Activated CD4-positive, alpha-beta T cell treated with anti-CD3 and anti-CD28 coated beads for 24 hours (primary cell): ENCODE data around the gene CARS2.
"Not testable (repeated sequence)": the region's sequence is repeated elsewhere in the genome, so short reads cannot be mapped to it uniquely, and the experiment has no call there.

Experiments used
- DNase-seq, 2 donors: peaks; one replicate each; pipeline ENCODE4 v3.0.0-alpha.2; 2020; ENCODE audit warnings: low read depth in 2 of 2

The CARS2 gene

DNA sequence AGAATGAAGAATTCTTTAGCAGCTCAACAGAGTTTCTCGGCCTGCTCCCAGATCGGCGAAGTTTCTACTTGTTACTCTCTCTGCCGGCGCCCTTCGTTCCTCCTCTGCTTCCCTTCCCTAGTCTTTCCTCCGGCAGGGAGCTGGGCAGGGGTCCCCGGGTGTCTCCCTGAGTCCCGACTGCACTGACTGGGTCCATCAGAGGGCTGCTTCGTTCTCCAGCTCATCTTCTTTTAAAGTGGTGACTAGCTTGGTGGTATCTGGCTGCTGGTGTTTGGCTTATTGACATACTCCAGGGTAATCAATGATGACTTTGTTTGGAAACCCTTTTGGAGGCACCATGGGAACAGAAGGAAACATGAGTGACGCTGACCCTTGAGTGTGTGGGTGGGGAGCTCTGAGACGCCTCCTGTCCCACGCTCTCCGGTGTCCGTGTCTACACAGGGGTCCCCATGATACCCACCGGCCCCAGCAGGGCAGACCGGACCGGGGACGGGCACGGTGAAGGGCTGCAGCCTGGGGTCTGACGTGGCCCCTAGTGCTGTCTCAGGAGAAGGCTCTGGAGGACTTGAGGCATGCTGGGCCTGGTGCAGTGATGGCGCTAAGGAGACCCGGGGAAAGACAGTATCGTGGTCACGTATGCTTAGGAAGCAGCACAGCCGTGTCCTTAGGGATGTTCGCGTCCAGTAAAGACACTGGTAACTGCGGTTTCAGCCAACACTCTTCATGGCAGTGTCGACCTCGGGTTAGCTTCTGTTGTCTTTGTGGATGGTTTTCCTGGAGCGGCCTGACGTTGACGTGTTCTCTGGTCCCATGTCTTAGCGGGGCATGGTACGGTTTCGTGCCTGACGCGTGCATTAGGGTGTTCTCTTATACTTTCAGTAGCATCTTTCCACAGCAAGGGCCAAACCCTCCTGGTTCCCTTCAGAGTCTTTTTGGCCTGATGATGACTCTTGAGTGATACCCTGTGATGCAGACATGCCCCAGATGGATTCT, 66.8 kb downstream of the CARS2 start:
- DNase-seq: no peak

DNA sequence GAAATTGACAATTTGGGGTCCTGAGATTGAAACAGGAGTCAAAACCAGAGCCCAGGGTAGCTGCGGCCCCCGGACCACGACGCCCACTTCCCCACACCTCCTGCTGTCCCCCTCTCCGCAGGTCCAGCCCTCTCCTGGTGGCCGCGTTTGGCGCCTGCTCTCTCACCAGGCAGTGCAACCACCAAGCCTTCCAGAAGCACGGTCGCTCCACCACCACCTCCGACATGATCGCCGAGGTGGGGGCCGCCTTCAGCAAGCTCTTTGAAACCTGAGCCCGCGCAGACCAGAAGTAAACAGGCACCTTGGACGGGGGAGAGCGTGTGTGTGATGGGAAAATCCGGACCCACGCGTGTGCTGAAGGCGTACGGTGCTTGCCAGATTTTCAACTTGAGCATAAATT, 67.7 kb downstream of the CARS2 start:
- no peak for DNase-seq

DNA sequence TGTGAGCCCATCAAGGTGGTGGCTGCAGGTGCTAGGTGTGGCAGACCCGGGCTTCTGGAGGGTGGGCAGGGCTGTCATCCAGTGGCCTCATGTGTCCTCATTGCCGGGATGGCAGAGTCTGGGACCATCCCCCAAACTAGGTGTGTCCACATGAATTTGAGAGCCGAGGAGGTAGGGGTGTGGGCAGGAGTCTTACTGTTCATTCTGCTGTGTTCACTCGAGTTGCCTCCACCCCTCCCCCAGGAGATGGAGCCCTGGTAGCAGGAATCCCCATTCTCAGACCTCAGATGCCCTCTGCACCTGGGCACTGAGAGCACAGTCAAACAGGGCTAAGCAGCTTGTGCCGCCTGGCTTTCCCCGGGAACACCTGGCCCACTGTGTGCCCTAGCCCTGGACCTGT, 68.2 kb downstream of the CARS2 start:
- DNase-seq: no peak

DNA sequence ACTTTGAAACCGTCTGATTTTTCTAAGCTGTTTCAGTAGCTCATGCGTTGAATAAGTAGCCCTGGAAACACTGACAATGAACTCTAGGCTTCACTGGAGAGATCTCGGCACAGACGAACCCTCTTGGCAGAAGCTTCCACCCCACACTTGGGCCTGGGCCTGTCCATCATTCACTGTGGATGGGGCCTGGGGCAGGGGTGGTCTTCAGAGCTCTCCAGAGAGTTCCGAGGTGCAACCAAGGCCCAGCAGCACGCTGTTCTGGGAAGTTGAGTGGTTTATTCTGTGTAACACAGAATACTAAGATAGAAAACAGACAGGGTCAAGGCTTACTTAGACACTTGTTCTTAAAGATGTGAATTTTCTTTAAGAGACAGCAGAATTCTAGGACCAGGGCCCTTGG, 68.6 kb downstream of the CARS2 start:
- DNase-seq: no peak

DNA sequence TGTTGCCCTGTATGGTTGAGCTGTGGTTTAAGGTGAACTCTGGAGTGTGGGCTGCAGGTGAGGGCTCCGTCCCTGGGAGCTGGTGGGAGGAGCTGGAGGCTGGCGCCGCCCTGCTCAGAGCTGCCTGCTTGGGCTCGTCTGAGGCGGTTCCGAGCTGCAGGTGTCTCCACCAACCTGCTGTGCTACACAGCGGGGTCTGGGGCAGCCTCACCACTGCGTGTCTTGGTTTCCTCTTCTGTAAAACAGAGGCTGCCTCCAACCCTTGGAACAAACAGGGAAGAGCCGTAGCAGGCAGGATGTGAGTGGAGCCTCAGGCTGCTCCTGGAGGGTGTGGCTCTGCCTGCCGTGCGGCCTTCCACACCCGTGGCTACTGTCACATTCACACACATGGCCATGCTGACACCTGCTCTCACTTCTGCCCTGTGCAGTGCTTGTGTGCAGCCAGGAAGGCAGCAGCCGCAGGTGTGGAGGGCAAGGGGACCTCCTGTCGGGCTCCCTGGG, 69.2 kb downstream of the CARS2 start:
- no peak for DNase-seq

DNA sequence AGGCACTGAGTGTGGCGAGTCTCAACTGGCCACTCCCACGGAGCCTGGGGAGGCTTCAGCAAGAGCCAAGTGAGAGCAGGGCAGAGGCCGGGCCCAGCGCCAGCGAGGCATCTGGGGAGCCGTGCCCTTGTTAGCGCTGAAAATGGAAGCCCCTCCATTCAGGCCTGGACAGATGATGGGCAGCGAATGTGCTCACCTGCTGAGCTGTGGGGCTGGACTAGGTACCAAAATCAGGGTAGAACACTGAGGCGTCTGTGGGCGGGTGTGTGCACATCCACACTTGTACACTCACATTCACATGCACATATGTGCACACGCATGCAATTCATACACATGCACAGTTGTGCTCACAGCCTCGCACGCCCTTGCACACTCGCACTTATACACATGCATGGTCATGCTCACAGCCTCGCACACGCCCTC, 69.9 kb downstream of the CARS2 start:
- no peak for DNase-seq

DNA sequence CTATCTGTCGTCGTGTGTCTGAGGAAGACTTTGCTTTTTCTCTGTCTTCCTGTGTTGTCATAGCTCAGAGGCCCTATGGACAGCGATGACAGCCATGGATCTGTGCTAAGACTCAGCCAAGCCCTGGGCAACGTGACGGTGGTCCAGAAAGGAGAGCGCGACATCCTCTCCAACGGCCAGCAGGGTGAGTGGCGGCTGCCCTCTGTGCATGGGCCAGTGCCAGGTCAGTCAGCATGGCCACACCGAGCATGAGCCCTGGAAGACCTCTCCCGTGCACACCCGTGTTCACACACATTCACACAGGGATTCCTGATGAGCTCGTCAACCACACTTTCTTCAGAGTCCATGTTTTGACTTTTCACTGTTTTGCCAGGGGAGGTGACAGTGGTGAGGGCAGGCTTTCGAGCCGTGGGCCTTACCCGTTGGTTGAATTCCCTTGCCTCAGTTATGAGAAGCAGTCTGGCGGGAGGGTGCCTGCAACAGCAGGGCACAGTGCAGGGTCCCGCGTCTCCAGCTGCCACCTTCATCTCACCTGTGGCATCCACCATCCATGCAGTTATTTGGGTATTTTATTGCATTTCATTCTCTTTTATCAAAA, 70.4 kb downstream of the CARS2 start:
- DNase-seq: no peak

DNA sequence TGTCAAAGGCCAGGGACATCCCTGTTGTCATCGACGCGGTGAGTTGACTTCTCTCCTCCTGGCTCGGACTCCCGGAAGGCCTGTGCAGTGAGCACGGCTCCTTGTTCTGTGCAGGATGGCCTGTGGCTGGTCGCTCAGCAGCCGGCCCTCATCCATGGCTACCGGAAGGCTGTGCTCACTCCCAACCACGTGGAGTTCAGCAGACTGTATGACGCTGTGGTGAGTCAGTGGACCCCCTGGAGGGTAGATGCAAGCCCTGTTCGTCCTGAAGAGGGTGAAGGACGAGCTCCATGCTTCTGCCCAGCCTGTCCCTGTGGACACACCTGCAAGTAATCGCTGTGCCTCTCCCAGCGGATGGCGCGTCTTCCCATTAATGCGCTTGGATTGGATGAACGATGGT, 71.4 kb downstream of the CARS2 start:
- no peak for DNase-seq

DNA sequence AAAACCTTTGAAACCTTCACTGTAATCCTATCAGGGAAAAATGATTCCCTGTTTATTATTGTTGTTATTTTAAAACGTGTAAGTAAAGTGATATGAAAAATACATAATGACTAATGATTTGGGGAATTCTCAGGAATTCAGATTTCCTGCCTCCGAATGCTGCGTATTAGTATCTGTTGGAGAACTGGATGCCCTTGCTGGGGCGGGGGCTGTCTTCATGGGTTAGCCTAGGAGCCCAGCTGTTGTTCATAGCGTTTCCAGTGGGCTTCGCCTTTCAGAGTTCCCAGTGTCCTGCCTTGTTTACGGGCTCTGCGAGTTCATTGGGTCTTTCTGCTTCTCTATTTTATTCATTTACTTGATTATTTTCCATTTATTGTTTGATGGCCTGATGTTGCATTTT, 72.1 kb downstream of the CARS2 start:
- no peak for DNase-seq

DNA sequence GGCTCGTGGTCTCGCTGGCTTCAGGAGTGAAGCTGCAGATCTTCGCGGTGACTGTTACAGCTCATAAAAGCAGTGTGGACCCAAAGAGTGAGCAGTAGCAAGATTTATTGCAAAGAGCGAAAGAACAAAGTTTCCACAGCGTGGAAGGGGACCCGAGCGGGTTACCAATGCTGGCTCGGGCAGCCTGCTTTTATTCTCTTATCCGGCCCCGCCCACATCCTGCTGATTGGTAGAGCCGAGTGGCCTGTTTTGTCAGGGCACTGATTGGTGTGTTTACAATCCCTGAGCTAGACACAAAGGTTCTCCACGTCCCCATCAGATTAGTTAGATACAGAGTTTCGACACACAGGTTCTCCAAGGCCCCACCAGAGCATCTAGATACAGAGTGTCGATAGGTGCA, 73.7 kb downstream of the CARS2 start:
- not testable (repeated sequence) for DNase-seq

DNA sequence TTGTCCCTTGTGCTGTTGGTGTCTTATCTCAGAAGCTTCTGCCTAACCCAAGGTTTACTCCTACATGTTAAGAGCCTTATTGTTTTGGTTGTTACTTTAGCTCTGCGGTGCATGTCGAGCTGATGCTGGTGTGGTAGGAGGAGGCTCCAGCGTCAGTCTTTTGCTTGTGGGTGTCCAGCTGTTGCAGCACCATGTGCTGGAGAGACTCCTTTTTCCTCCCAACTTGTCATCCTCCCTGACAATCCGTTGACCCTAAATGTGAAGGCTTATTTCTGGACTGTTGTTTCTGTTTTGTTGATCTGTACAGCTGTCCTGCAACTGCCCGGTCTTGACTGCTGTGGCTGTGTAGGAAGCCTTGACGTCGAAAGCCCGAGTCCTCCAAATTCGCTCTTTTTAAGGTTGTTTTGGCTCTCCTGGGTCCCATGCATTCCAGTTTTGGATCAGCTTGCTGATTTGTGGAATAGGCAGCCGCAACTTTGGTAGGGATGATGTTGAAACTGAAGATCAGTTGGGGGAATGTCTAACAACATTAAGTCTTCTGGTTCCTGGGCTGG, 75.3 kb downstream of the CARS2 start:
- DNase-seq: no peak

DNA sequence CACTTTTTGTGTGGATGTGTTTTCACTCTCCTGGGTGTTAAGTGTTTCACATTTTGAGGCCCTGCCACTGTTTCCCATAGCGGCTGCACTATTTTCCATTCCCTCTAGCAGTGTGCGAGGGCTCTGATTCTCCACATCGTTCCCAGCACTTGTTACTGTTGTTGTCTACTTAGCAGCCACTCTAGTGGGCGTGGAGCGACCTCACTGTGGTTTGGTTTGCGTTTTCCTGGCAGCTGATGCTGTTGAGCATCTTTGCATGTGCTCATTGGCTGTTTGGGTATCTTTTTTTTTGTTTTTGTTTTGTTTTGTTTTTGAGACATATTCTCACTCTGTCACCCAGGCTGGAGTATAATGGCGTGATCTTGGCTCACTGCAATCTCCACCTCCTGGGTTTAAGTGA, 76.2 kb downstream of the CARS2 start:
- no peak for DNase-seq

DNA sequence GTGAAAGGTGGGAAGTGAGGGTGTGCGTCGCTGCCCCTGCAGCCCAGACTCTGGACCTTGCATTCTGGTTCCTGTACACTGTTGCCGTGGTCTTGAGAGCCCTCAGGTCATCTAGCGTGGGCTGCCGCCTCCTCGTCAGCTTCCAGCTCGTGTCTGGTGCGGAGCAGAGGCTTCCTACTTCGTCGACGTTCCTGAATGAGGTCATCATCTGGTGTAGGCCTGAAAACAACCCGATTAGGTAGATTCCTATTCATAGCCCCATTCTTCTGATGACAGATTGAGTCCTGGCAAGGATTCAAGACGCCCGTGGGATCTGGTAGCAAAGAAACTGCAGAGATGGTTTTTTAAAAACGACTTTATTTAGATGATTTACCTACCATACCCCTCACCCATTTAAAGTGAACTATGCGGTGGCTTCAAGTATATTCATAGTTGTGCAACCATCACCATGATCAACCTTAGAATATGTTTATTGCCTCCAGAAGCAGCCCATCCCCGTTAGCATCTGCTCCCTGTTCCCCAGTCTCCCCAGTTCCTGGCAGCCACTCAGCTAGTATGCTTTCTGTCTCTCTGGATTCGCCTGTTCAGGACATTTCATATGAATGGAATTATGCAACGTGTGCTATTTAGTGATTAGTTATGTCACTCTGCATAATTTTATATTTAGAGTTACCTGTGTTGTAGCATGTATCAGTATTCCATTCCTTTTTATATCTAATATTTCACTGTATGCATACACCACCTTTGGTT, 76.8 kb downstream of the CARS2 start:
- DNase-seq: no peak

DNA sequence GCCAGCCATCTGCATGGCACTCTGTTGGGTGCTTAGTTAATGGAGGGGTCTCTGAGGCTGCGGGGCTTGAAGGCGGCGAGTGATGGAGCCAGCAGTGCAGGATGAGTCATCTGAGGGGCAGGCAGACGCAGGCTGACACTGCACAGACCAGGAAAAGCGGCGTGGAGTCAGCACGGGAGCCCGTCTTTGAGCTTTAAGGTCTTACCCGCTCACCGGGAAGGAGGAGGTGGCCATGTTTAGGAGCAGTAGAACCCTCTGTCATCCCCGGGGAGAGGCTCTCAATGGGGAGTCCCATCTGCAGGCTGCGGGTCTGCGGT, 77.5 kb downstream of the CARS2 start:
- DNase-seq: no peak

DNA sequence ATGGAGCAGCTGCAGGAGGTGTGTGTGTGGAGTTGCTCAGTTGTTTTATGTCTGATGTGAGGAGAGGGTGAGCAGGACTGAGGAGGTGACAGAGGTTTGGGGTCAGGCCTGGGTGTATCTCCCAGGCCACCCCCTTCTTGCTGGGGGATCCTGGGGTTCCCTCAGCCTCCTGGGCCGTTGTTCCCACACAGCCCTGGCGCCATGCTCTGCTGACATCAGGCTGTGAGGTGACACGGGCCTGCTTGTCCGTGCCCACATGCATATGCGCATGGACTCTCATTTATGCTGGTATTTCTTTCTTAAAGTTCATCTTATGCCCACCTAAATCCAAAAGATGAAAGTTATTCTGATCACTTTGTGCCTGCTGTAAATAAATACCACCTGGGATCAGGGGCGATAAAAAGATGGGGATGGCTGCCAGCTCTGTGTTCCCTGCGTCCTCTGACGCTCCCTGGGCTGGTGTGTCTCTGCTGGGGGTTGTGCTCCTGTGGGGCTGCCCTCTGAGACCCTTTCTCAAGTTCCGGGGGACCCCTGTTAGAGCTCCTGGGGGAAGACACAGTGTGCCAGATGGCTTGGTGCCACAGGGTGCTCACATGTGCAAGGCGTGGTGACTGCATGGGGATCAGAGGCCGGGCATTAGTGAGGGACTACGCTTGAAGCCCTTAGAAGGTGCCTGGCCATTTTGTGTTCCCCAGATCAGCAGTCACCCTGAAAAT, 78.0 kb downstream of the CARS2 start:
- no peak for DNase-seq

DNA sequence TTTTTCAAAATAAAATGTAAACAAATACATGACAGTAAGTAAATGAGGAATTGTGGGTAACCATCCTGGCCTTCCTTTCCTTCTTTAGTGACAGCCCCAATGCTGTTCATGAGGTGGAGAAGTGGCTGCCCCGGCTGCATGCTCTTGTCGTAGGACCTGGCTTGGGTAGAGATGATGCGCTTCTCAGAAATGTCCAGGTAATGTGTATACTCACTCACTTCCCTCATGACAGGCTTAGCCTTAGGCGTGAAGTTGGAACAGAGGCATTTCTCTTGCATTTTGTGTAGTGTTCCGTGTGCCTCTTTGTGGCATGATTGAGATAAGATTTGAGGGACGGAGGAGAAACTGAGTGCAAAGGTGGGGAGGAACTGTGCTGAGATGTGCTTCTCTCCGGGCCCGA, 78.6 kb downstream of the CARS2 start:
- no peak for DNase-seq

DNA sequence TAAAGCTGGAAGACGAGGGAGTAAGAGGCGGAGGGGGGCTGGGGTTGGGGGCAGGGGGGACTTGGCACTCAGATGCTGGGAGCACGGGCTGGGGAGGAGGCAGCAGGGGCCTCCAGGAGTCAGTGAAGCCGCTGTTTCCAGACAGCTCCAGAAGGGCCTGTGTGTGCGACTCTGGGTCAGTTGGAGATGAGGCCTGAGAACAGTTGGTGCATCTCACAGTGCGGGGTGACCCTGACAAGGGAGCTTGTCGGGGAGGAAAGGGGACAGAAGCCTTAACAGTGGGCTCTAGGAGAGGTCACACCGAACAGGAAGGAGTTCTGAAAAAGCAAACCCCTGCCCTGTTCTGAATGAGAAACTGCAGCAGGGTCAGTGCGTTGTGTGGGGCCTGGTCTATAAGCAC, 79.4 kb downstream of the CARS2 start:
- no peak for DNase-seq

DNA sequence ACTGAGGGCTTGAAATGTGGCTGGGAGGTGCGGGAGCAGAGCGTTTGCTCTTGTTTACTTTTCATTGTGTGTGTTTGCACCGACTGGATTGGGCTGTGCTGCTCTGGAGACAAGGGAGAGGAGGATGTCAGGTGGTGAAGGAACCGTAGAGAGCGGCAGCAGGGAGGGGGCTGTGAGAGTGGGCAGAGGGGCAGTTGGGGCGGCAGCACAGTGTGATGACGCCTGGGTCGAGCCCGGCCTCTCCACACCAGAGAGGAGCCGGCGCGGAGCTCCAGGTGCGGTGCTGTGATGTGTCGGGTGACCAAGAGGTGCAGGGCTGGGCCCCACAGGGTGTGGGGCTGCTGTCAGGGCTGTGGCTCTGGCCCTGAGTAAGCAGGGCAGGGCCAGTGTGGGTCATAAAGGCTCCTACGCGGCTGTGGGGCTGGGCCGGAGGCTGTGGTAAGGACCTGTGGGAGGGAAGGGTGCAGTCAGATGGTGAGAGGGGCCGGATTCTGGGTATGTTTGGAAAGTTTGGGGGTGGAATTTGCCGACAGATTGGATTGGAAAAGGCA, 80.1 kb downstream of the CARS2 start:
- no peak for DNase-seq

DNA sequence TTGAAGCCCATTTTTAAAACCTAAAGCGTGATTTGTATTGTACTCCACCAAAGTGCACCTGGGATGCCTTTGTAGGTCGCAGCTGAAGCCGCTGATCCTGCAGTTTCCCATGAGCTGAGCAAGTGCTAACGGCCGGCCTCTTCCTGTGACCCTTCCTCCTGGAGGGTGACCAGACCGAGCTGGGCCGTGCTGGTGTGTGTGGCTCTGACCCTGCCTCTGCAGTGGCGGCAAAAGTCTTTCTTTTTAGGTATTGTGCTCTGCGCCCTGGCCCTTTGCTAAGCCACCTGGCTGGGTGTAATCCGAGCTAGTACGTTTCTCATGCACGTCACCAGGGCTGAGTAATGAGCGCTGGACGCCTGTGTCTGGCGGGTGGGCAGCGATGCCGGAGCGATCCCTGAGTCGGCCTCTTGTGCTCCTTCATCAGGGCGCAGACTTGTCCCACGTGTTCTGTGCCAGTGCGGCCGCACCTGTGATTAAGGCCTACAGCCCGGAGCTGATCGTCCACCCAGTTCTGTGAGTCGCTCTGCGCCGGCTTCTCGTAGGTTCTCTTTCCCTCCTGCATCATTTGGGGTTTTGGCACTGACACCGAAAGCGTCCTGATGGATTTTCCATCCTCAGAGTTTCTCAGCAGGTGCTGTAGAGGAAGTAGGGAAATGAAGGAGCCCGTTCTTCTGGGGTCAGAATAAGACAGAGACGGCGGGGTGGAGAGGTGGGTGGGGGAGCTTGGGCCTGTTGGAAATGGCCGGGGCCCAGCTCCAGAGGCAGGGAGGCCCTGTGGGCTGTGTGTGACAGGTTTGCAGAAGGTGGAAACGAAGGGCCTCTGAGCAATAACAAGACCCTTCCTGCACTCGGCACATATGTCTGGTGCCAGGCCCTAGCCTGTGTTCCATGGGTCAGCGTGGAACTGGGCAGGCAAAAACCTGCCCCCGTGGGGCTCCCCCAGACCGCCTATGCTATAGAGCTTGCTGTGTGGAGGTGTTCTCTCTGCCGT, 80.9 kb downstream of the CARS2 start:
- no peak for DNase-seq

DNA sequence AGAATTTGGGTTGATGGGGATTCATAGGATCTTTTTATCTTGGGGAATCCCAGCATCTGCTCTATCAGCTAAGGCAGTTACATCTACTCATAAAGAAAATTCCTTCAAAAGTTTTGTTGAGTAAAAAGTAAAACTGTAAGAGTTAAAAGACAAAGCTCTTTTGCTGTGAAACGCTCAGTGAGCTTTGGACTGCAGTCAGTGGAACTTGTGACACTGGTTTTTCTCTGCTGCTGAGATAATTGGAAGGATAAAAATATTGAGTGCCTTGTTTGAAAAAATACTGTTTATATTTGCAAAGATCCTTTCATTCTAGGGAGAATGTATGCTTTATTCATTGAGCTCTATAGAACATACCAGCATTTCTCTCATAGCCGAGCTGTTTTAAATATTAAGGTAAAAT, 85.3 kb downstream of the CARS2 start:
- DNase-seq: no peak
